Hematopoietic multipotent progenitor cell treated with erythropoietin and hydrocortisone succinate and interleukin-3 and kit ligand, for 8 days (in vitro differentiated cells): ENCODE measurements around the gene MGAT4A.
"Not testable (repeated sequence)": the region's sequence is repeated elsewhere in the genome, so short reads cannot be mapped to it uniquely, and the experiment has no call there.

ENCODE experiments used
- DNase-seq: peaks from one replicate; pipeline ENCODE4 v3.0.0-alpha.2; 2015

Gene MGAT4A

GRCh38 chr2:98598781-98599428 is 132.0 kb downstream of the MGAT4A start:
- DNase-seq = no peak

- DNase-seq = not testable (repeated sequence)
Observed at GRCh38 chr2:98594665-98595064, 136.3 kb downstream of the MGAT4A start.

DNA sequence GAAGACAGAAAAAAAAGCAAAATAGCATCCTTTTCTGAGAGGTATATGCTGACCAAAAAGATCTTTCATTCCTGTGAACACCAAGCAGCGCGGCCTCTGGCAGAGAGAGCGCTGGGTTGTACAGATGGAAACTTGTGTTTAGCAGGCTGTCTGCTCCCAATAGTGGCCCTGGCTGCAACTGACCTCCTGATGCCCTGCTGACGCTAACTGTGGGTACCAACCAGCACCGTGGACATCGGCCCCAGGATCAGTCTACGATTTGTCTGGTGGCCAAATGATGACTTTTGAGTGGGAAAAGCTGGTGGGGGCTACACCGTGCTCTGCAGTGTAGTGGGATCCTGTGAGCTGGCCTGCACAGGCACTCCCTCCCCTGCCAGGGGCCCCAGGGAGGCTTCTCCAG is 138.4 kb downstream of the MGAT4A start:
- no peak for DNase-seq

GRCh38 chr2:98589489-98589888 is 141.4 kb downstream of the MGAT4A start:
- no peak for DNase-seq

- DNase-seq = no peak
Observed at GRCh38 chr2:98588880-98589431, 142.0 kb downstream of the MGAT4A start.

DNA sequence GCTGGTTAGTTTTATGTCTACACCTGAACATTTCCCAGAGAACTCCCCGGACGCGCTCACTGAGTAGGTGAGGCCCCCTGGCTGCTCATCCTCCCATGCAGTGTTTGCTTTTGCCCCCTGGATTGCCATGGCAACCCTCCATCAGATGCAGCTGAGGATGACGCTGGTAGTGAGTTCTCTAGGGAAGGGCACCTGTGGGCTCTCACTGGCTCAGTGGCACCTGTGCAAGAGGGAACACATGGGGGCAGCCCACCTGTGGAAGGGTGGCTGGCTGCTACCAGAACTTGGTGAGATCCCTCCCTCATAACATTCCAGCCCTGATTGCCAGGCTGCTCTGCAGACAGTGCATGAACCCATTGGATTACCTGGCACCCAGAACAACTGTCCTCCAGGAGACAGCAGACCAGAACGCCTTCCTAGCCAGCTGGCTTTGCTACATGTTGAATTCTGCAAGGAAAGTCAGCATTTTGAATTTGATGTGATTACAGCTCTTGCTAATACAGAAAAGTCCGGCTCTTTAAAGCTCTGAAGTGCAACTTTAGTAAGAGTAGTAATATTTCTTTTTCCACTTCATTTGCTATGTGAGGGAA is 144.3 kb downstream of the MGAT4A start:
- DNase-seq = no peak

GRCh38 chr2:98585386-98585785 is 145.5 kb downstream of the MGAT4A start:
- no peak for DNase-seq

DNA sequence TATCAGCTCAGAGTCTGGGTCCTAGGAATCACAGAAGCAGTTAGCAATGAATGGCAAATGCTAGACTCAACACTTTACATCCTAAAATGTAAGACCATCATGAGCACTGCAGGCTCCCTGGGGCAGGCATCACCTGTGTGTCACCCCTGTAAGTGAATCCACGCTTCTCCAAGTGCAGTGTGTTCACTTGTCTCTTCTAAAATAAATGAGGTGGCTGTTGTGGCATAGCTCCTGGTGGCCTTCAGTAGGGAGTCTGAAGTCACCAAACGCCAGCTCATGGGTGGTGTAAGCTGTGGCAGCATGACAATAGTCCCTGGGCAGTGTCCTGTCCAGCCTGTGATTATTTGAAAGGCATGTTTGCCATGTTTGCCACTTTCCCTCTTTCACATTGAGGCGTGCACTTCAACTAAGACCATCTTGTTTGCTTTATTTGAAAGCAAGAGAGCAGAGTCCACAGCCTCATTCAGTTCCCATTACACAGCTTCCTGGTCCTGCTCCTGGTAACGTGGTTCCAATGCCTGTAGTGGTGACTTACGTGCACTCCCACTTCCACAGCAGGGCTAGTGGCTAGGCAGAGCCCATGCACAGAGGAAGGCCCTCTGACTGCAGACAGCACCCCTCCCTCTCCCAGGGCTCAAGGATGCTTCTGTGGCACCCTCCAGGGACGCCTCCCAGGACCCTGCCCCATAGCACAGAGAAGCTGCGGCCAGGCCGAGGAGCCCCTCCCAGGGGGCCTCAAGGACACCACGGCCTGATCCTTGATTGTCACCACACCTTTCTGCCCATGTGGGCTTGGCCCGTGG is 146.9 kb downstream of the MGAT4A start:
- DNase-seq = no peak

GRCh38 chr2:98583276-98583675 is 147.7 kb downstream of the MGAT4A start:
- no peak for DNase-seq

GRCh38 chr2:98582523-98582922 is 148.4 kb downstream of the MGAT4A start:
- no peak for DNase-seq

GRCh38 chr2:98580656-98581284 is 150.2 kb downstream of the MGAT4A start:
- no peak for DNase-seq

- DNase-seq = no peak
Observed at GRCh38 chr2:98579926-98580325, 151.0 kb downstream of the MGAT4A start.

DNA sequence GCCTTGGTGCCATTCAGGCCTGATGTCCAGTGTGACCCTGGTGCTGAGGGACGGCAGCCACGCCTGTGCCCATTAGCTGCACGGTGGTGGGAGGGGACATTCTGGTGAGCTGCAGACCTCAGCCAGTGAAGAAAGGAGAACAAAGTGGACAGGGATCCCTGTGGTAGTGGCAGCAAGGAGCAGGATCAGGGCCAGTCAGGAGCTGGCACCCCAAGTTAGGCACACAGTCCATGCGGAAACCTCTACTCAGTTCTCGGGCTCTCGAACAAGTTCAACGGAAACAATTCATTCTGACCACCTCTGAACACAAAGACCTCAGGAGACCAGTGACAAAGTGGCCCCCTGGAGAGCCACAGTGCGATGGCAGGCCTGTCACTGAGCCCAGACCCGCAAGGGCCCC is 152.7 kb downstream of the MGAT4A start:
- no peak for DNase-seq

DNA sequence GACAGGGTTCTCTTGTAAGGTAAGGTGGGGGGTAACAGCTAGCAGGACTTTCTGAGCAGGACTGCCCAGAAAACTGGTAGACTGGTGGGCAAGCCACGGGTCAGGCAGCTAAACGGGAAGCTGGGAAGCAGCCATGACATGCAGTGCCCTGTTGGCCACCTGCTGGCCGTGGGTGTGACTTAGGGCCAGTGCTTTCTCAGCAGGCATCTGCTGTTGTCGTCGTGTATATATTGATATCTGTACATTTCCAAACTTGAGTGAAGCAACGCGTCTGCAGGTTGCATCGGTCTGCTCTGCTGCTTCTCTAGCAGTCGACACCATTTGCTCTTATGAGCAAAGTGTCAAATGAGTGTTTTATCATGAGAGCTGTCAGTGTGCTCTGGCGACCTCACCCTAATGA is 153.6 kb downstream of the MGAT4A start:
- no peak for DNase-seq

DNA sequence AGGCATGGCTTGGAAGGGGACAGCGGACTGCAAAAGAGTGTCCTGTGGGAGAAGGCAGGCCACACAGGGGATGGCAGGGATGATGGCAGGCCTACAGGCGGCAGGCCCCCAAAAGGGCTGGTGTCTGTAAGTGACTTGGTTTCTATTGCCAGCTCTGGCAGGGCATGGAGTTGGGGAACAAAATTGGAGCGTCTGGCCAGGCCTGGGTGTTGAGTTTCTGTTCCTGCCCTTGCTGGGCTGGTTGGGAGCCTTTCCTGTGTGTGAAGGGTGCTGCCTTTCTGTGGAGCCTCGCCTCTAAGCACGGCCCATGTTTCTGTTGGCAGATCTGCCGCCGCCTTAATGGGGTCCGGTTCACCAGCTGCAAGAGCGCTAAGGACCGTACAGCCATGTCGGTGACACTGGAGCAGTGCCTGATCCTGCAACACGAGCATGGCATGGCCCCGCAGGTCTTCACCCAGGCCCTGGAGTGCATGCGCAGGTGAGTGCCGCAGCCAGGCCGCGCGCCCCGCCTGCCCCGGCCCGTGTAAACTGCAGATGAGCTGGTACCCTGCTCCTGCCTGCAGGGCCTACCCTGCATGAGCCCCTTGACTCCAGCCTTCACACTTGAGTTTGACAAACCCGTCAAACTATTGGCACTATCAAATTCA is 154.1 kb downstream of the MGAT4A start:
- no peak for DNase-seq

DNA sequence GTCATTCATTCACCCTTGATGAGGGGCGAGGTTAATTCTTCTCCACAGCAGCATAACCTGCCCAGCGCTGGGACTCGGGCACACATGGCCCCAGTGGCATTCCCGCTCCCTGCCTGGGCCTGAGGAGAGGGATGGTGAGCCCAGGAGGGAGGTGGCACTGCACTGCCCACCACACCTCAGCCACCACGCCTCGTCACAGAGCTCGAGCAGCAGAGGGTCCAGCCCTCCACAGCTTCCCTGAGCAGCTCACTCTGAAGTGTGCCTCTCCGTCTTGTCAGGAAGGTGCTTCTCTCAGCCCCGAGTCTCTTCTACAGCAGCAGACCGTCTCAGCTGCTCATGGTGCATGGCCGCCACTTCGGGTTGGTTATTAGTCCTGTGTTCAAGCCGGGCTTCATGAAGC is 157.5 kb downstream of the MGAT4A start:
- no peak for DNase-seq

DNA sequence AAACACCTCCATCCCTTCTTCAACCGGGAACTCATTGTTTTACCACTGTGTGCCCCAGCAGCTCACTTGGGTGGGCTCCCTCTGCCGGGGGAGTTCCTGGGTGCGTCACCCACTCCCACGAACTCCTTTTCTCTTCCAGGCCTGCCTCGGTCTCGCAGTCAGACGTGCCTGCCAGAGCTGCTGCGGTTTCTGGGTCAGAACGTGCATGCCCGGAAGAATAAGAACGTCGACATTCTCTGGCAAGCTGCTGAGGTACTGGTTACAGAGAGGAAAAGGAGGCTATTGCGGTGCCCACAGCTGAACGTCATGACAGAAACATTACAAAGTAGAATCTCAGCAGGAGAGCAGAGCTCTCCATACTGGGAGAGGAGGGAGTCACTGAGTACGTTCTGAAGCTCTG is 158.3 kb downstream of the MGAT4A start:
- no peak for DNase-seq

- DNase-seq = no peak
Observed at GRCh38 chr2:98572211-98572610, 158.7 kb downstream of the MGAT4A start.

DNA sequence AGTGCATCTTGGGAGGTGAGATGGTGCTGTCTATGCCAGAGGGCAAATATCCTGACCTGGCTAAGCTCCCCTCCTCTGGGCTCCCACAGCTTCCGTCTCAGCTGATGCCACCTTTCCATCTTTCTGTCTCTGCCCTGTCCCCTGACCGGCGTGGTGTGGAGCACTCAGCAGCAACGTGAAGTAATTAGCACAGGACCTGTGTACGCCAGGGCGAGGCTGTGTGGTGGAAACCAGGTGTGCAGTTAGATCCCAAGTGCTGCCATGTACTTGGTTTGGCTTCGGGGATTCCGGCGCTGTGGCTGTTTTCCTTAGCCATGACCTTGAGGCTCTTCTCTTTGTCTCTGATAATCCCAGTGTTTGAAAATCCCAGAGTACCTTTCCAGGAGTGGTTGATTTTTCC is 159.1 kb downstream of the MGAT4A start:
- DNase-seq = no peak

DNA sequence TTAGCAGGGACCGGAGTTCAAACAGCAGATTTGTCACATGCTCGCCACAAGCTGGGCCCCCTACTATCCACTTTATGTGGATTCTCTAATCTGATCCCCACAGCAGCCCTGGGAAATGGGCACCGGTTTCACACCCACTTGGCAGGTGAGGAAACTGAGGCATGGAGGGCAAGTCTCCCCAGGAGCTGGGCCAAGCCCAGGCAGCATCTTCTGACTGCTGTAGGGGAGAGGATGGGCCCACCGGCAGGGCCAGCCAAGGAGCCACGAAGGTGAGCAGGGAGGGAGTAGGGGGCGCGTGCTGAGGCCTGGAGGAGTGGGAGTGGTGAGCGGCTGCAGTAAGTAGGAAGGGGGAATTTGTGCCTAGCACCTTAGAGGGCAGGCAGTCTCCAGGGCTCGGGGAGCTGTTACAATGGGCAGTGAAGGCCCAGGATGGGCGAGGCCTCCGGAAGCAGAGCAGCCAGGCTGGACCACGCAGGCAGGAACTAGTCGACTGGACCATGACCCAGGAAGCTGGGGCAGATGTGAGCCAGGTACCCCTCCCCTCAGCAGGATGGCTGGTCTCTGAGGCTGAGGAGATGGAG is 159.7 kb downstream of the MGAT4A start:
- no peak for DNase-seq

DNA sequence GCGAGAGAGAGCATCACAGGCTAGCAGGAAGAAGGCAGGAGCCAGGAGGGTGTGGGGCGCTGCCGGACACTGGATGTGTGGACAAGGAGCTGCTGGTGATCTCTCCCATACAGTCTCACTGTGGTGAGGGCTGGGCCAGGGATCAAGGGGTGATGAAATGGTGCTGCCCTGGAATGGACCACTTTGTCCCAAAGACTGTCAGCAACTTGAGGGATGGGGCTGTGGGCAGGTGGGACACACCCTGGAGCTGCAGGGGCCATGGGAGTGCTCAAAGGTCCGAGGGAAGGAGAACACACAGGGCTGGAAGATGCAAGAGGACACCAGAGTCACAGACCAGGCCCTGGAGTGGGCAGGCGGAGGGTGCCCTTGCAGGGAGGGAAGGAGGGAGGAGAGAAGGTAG is 160.6 kb downstream of the MGAT4A start:
- DNase-seq = no peak

- DNase-seq = no peak
Observed at GRCh38 chr2:98569915-98570314, 161.0 kb downstream of the MGAT4A start.
